ENCODE measurements around the gene MISFA.

MISFA gene

DNA sequence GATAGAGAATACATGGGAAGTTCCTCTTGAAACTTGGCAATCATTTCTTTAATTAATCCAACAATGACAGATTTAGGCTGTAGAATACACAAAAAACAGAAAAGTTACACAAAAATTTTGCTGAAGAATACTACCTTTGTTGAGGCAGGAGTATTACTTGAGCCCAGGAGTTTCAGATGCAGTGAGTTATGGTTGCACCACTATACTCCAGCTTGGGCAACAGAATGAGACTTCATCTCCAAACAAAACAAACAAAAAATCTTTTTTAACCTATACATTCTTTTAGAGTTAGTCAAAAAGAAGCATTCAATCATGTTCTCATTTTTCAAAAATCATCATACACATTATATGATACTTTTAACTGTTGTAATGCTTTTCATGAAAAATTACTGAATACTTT, 33.2 kb upstream of the MISFA start:
- Histone ChIP-seq H3K4me3 (replicated peaks; ENCODE audit: insufficient read depth, low read length) (no peak overlapping the region), H3K27me3 (ENCODE audit: insufficient read depth, poor library complexity, severe bottlenecking) (no peaks in the 10 kb centered on the region), H3K27ac (replicated peaks) (no peak overlapping the region)
- DNase-seq (ENCODE audit: low read depth in 1 of 2, low spot score in 1 of 2) = no peak
- TF ChIP-seq, protein P1, sequence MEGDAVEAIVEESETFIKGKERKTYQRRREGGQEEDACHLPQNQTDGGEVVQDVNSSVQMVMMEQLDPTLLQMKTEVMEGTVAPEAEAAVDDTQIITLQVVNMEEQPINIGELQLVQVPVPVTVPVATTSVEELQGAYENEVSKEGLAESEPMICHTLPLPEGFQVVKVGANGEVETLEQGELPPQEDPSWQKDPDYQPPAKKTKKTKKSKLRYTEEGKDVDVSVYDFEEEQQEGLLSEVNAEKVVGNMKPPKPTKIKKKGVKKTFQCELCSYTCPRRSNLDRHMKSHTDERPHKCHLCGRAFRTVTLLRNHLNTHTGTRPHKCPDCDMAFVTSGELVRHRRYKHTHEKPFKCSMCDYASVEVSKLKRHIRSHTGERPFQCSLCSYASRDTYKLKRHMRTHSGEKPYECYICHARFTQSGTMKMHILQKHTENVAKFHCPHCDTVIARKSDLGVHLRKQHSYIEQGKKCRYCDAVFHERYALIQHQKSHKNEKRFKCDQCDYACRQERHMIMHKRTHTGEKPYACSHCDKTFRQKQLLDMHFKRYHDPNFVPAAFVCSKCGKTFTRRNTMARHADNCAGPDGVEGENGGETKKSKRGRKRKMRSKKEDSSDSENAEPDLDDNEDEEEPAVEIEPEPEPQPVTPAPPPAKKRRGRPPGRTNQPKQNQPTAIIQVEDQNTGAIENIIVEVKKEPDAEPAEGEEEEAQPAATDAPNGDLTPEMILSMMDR (IDR thresholded peaks at IDR 0.05; ENCODE audit: insufficient read depth, low read length) = no peak
- TF ChIP-seq, protein P2, sequence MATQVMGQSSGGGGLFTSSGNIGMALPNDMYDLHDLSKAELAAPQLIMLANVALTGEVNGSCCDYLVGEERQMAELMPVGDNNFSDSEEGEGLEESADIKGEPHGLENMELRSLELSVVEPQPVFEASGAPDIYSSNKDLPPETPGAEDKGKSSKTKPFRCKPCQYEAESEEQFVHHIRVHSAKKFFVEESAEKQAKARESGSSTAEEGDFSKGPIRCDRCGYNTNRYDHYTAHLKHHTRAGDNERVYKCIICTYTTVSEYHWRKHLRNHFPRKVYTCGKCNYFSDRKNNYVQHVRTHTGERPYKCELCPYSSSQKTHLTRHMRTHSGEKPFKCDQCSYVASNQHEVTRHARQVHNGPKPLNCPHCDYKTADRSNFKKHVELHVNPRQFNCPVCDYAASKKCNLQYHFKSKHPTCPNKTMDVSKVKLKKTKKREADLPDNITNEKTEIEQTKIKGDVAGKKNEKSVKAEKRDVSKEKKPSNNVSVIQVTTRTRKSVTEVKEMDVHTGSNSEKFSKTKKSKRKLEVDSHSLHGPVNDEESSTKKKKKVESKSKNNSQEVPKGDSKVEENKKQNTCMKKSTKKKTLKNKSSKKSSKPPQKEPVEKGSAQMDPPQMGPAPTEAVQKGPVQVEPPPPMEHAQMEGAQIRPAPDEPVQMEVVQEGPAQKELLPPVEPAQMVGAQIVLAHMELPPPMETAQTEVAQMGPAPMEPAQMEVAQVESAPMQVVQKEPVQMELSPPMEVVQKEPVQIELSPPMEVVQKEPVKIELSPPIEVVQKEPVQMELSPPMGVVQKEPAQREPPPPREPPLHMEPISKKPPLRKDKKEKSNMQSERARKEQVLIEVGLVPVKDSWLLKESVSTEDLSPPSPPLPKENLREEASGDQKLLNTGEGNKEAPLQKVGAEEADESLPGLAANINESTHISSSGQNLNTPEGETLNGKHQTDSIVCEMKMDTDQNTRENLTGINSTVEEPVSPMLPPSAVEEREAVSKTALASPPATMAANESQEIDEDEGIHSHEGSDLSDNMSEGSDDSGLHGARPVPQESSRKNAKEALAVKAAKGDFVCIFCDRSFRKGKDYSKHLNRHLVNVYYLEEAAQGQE (IDR thresholded peaks at IDR 0.05; ENCODE audit: insufficient replicate concordance, low read depth) = no peak
- no peak for TF ChIP-seq GABPA (IDR thresholded peaks at IDR 0.05; ENCODE audit: low read depth)

DNA sequence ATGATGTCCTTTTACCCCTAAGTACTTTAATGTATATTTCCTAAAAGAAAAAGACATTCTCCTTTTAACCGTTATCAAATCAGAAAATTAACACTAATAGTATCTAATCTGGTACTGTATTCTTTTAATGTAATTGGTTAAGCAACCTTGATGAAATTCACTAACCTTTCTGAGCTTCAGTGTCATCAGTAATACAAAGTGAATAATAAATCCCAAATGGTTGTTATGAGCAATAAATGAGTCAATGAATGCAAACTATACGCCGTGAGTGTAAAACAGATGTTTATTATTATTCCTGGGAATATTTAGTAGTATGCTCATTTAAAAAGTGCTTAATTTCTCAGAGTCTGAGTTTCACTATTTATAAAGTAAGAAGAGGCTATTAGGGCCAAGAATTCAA, 32.5 kb upstream of the MISFA start:
- Histone ChIP-seq H3K4me3 (replicated peaks; ENCODE audit: insufficient read depth, low read length) (no peak overlapping the region), H3K27ac (replicated peaks) (no peak overlapping the region), H3K27me3 (ENCODE audit: insufficient read depth, poor library complexity, severe bottlenecking) (no peaks in the 10 kb centered on the region)
- no peak for DNase-seq (ENCODE audit: low read depth in 1 of 2, low spot score in 1 of 2)
- TF ChIP-seq, protein P1 (IDR thresholded peaks at IDR 0.05; ENCODE audit: insufficient read depth, low read length) = no peak
- TF ChIP-seq, protein P2 (IDR thresholded peaks at IDR 0.05; ENCODE audit: insufficient replicate concordance, low read depth) = no peak
- TF ChIP-seq GABPA (IDR thresholded peaks at IDR 0.05; ENCODE audit: low read depth) (no peak), SPI1 (IDR thresholded peaks at IDR 0.05; ENCODE audit: borderline replicate concordance, low read depth) (no peak), POLR2AphosphoS5 (IDR thresholded peaks at IDR 0.05; ENCODE audit: low read depth) (no peak)

DNA sequence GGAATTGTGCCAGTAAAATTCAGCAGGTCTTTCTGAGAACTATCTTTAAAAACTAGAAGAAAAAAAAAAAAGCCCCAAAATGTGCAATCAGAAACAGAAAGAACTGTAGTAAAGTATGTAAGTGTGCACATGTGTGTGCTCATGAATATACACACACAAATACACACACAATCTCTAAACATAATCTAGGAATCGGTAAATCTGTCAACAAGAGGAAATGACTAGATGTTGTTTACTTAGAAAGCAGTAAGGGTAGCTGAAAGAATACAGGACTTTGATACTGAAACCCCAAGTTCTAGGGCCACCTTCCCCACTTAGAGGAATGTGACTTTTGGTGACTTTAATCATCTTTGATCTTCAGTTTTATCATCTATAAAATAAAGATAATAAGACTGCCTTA, 24.2 kb upstream of the MISFA start:
- no peaks in the 10 kb centered on the region for H3K27me3 ChIP-seq (ENCODE audit: insufficient read depth, poor library complexity, severe bottlenecking)
- no peak overlapping the region for H3K4me3 ChIP-seq (replicated peaks; ENCODE audit: insufficient read depth, low read length)
- no peak for DNase-seq (ENCODE audit: low read depth in 1 of 2, low spot score in 1 of 2)
- no peak overlapping the region for H3K27ac ChIP-seq (replicated peaks)
- TF ChIP-seq, protein P1 (IDR thresholded peaks at IDR 0.05; ENCODE audit: insufficient read depth, low read length) = no peak
- TF ChIP-seq, protein P2 (IDR thresholded peaks at IDR 0.05; ENCODE audit: insufficient replicate concordance, low read depth) = no peak
- TF ChIP-seq POLR2AphosphoS5 (IDR thresholded peaks at IDR 0.05; ENCODE audit: low read depth) (no peak), GABPA (IDR thresholded peaks at IDR 0.05; ENCODE audit: low read depth) (no peak), SPI1 (IDR thresholded peaks at IDR 0.05; ENCODE audit: borderline replicate concordance, low read depth) (no peak)
